CD4-positive, alpha-beta T cell (primary cell): Measurements from ENCODE around the gene PCDHB7. TPM values are rescaled to one million over a fixed set of nuclear protein-coding genes. Genes with fewer than 3 reads are reported as not detected.
"Not testable (repeated sequence)": the region's sequence is repeated elsewhere in the genome, so short reads cannot be mapped to it uniquely, and the experiment has no call there.

Source experiments
- ATAC-seq: fragments of 200-7000 bp; cut with Tn5 transposase; one replicate; pipeline ENCODE4 v1.10.0; 2022; ENCODE audit warnings: mild to moderate bottlenecking; ENCODE audit not compliant: poor library complexity
- CTCF ChIA-PET: fragments of 350-600 bp; sonication (Branson Sonifier 250); formaldehyde crosslinking; loops from one replicate; lab custom pipeline; 2021; ENCODE audit warnings: antibody characterized with exemption, inconsistent platforms; lab: Charles Lee
- POLR2A ChIA-PET: fragments of 350-600 bp; sonication (Branson Sonifier 250); formaldehyde crosslinking; loops from one replicate; lab custom pipeline; 2021; ENCODE audit warnings: antibody characterized with exemption, inconsistent platforms; lab: Charles Lee
- DNase-seq, 14 experiments: peaks; one replicate each; pipeline ENCODE4 v3.0.0-alpha.2; 2013 to 2020; ENCODE audit warnings: mixed read lengths in 2 of 14
- H3K27ac ChIP-seq, 2 donors: one replicate each; pipeline versions ENCODE4 v1.5.1 to v1.7.0; 2013; ENCODE audit warnings: low read length in 2 of 2, low read depth in 1 of 2, mild to moderate bottlenecking in 1 of 2
- H3K27me3 ChIP-seq, 2 experiments: 1 replicate in 1 of 2; 2 replicates in 1 of 2; pipeline versions ENCODE4 v1.6.1 to v1.7.0; 2013; ENCODE audit warnings: low read length in 2 of 2, control low read depth in 1 of 2, mild to moderate bottlenecking in 1 of 2, moderate library complexity in 1 of 2; ENCODE audit not compliant: insufficient read depth in 2 of 2, control insufficient read depth in 1 of 2
- H3K36me3 ChIP-seq: one replicate; pipeline ENCODE4 v1.6.1; 2013; ENCODE audit warnings: low read length, control low read depth; ENCODE audit not compliant: insufficient read depth
- H3K4me1 ChIP-seq: one replicate; pipeline ENCODE4 v1.6.1; 2013; ENCODE audit warnings: low read length, control low read depth; ENCODE audit not compliant: insufficient read depth
- H3K4me3 ChIP-seq: one replicate; pipeline ENCODE4 v1.5.1; 2013; ENCODE audit warnings: mild to moderate bottlenecking, low read length, moderate library complexity
- H3K9me3 ChIP-seq, 2 experiments: 1 replicate in 1 of 2; 2 replicates in 1 of 2; pipeline versions ENCODE4 v1.6.1 to v1.7.0; 2013; ENCODE audit warnings: low read length in 2 of 2, mild to moderate bottlenecking in 2 of 2, control low read depth in 1 of 2, moderate library complexity in 1 of 2; ENCODE audit not compliant: control insufficient read depth in 1 of 2, insufficient read depth in 1 of 2
- H3K27ac Mint-ChIP-seq: one replicate; pipeline ENCODE4 v1.8.0; 2020; ENCODE audit warnings: mixed read lengths
- H3K27me3 Mint-ChIP-seq: one replicate; pipeline ENCODE4 v1.8.0; 2021; ENCODE audit warnings: mixed read lengths
- H3K36me3 Mint-ChIP-seq: one replicate; pipeline ENCODE4 v1.8.0; 2021; ENCODE audit warnings: low read depth, mixed read lengths
- H3K4me1 Mint-ChIP-seq: one replicate; pipeline ENCODE4 v1.8.0; 2021; ENCODE audit warnings: low read depth, mixed read lengths
- H3K4me3 Mint-ChIP-seq: one replicate; pipeline ENCODE4 v1.8.0; 2020; ENCODE audit warnings: mild to moderate bottlenecking, mixed read lengths
- H3K9me3 Mint-ChIP-seq: one replicate; pipeline ENCODE4 v1.8.0; 2020; ENCODE audit warnings: mixed read lengths
- CTCF ChIP-seq: fragments of 200-600 bp; IDR thresholded peaks from one replicate; pipeline ENCODE4 v1.8.0; 2022; ENCODE audit warnings: antibody characterized with exemption, mild to moderate bottlenecking
- intact Hi-C, 2 experiments: fragments of 100-400 bp; cut with DNase I in 1 of 2; cut with micrococcal nuclease in 1 of 2; formaldehyde crosslinking; loops; one replicate each; pipeline versions ENCODE4 v1.15.1 to v1.9.0; 2023 to 2025; cut with DNase I, micrococcal nuclease
- total RNA-seq, 174 experiments: library from RNA in 2 of 174; stranded (reverse) in 2 of 174; gene quantifications; one replicate each; pipeline ENCODE4 v1.2.3 and lab custom pipeline; 2021 to 2026

Gene PCDHB7
- total RNA-seq, 2 experiments from 2014 or later: not detected

- DNase-seq (no peak), ATAC-seq (no peak)
- H3K36me3 Mint-ChIP-seq: no peaks in the 10 kb centered on the region
- ChIA-PET CTCF (interaction anchor here (1.2 kb wide), 1 partner anchor 429 kb away, joined by 3 read pairs; no protein-coding TSS in a partner anchor), POLR2A (no interaction called here)
- Histone ChIP-seq H3K4me3 (no peak within 1 kb of the TSS), H3K27me3 (peaks cover 0 to 15% of the 10 kb centered on the region in 2 experiments), H3K9me3 (peaks cover 25 to 34% of the 10 kb centered on the region in 2 experiments), H3K36me3 (no peaks in the 10 kb centered on the region), H3K27ac (no peak within 1 kb of the TSS), H3K4me1 (no peaks in the 10 kb centered on the region)
- intact Hi-C loops: no loop called here
- TF ChIP-seq CTCF: no peak
- H3K27me3 Mint-ChIP-seq: peaks cover 50% of the 10 kb centered on the region
- H3K27ac Mint-ChIP-seq: no peak within 1 kb of the TSS
- peak within 1 kb of the TSS; percentile 73 for H3K4me3 Mint-ChIP-seq
- no peaks in the 10 kb centered on the region for H3K4me1 Mint-ChIP-seq
- H3K9me3 Mint-ChIP-seq: peaks cover 21% of the 10 kb centered on the region
Measured at GRCh38 chr5:141135030-141135717, 37.3 kb upstream of the PCDHB7 start, which contains the start of gene PCDHB5. Gene PCDHB5 (plus strand): TSS chr5:141135206. CDS start chr5:141135435, 229 bp downstream.

- ChIA-PET POLR2A (no interaction called here), CTCF (interaction anchor here (1.2 kb wide), 1 partner anchor 428 kb away, joined by 3 read pairs; no protein-coding TSS in a partner anchor)
- Mint-ChIP-seq H3K4me3 (no peak overlapping the region), H3K9me3 (peaks cover 21% of the 10 kb centered on the region), H3K4me1 (no peaks in the 10 kb centered on the region), H3K27ac (no peak overlapping the region), H3K27me3 (peaks cover 46% of the 10 kb centered on the region), H3K36me3 (no peaks in the 10 kb centered on the region)
- no peak overlapping the region for H3K27ac ChIP-seq
- DNase-seq: no peak
- intact Hi-C loops: no loop called here
- H3K4me1 ChIP-seq: no peaks in the 10 kb centered on the region
- peaks cover 25 to 34% of the 10 kb centered on the region in 2 experiments for H3K9me3 ChIP-seq
- H3K4me3 ChIP-seq: no peak overlapping the region
- no peak for TF ChIP-seq CTCF
- ATAC-seq: no peak
- H3K27me3 ChIP-seq: peaks cover 0 to 15% of the 10 kb centered on the region in 2 experiments
- no peaks in the 10 kb centered on the region for H3K36me3 ChIP-seq
Measured at GRCh38 chr5:141135718-141136266, 36.7 kb upstream of the PCDHB7 start.

- peaks cover 0 to 15% of the 10 kb centered on the region in 2 experiments for H3K27me3 ChIP-seq
- H3K27ac Mint-ChIP-seq, H3K4me3 Mint-ChIP-seq, CTCF ChIA-PET, H3K4me1 Mint-ChIP-seq, DNase-seq, H3K27ac ChIP-seq, ATAC-seq, intact Hi-C loops, H3K36me3 Mint-ChIP-seq, H3K4me1 ChIP-seq, H3K36me3 ChIP-seq, POLR2A ChIA-PET, H3K4me3 ChIP-seq: not testable (repeated sequence)
- peaks cover 25% of the 10 kb centered on the region for H3K9me3 Mint-ChIP-seq
- H3K27me3 Mint-ChIP-seq: peaks cover 52% of the 10 kb centered on the region
- peaks cover 25 to 34% of the 10 kb centered on the region in 2 experiments for H3K9me3 ChIP-seq
Measured at GRCh38 chr5:141137346-141137745, 35.1 kb upstream of the PCDHB7 start.
